DND-41 (cell line): ENCODE measurements around the gene GOLGA3.
A peak's percentile ranks its signal among the peaks of the same experiment; 100 is the strongest.

ENCODE experiments used
- ATAC-seq: fragments of 200-7000 bp; cut with Tn5 transposase; 3 replicates; pipeline ENCODE4 v1.9.1; 2021; ENCODE audit warnings: low read depth; ENCODE audit not compliant: insufficient read depth
- DNase-seq: peaks from one replicate; pipeline ENCODE4 v3.0.0-alpha.2; 2020
- H2AFZ ChIP-seq: 2 replicates; pipeline ENCODE4 v1.6.0; 2012; ENCODE audit warnings: low read depth, low read length
- H3K27ac ChIP-seq: 2 replicates; pipeline ENCODE4 v1.5.1; 2012; ENCODE audit warnings: low read length, inconsistent platforms
- H3K27me3 ChIP-seq: fragments of 200-600 bp; sonication (generic); 2 replicates; pipeline ENCODE4 v1.6.0; 2012; ENCODE audit warnings: low read length, mild to moderate bottlenecking, inconsistent platforms; ENCODE audit not compliant: insufficient read depth, poor library complexity
- H3K36me3 ChIP-seq: 2 replicates; pipeline ENCODE4 v1.5.1; 2012; ENCODE audit warnings: low read length, inconsistent platforms; ENCODE audit not compliant: insufficient read depth
- H3K4me1 ChIP-seq: 2 replicates; pipeline ENCODE4 v1.5.1; 2012; ENCODE audit warnings: mild to moderate bottlenecking, low read length; ENCODE audit not compliant: insufficient read depth
- H3K4me2 ChIP-seq: 2 replicates; pipeline ENCODE4 v1.6.0; 2012; ENCODE audit warnings: mild to moderate bottlenecking, moderate library complexity, low read length, inconsistent platforms; ENCODE audit not compliant: insufficient read depth
- H3K4me3 ChIP-seq, 2 experiments: fragments of 200-600 bp in 1 of 2; shearing (Covaris generic) in 1 of 2; 2 replicates each; pipeline ENCODE4 v1.5.1; 2012 to 2016; ENCODE audit warnings: inconsistent platforms in 2 of 2, low read length in 2 of 2, mild to moderate bottlenecking in 2 of 2, low read depth in 1 of 2, moderate library complexity in 1 of 2
- H3K79me2 ChIP-seq: 2 replicates; pipeline ENCODE4 v1.6.0; 2012; ENCODE audit warnings: low read length, inconsistent platforms; ENCODE audit not compliant: insufficient read depth
- H3K9ac ChIP-seq: 2 replicates; pipeline ENCODE4 v1.6.0; 2012; ENCODE audit warnings: low read depth, mild to moderate bottlenecking, inconsistent platforms, low read length, moderate library complexity
- H3K9me3 ChIP-seq: 2 replicates; pipeline ENCODE4 v1.5.1; 2012; ENCODE audit warnings: low read length, moderate library complexity, mild to moderate bottlenecking, inconsistent platforms; ENCODE audit not compliant: insufficient read depth, severe bottlenecking
- H4K20me1 ChIP-seq: 2 replicates; pipeline ENCODE4 v1.6.0; 2012; ENCODE audit warnings: low read length; ENCODE audit not compliant: insufficient read depth
- EZH2 ChIP-seq: IDR thresholded peaks from 3 replicates; pipeline ENCODE4 v1.6.1; 2012; ENCODE audit warnings: borderline replicate concordance, low read depth, mild to moderate bottlenecking, moderate library complexity, low read length, inconsistent platforms; ENCODE audit not compliant: severe bottlenecking
- TF ChIP-seq, protein P1 (sequence below): IDR thresholded peaks from 2 replicates; pipeline ENCODE4 v1.5.1; 2012; ENCODE audit warnings: borderline replicate concordance, low read length, moderate library complexity, mild to moderate bottlenecking; ENCODE audit not compliant: poor library complexity, severe bottlenecking; ENCODE audit errors: extremely low read depth

The GOLGA3 gene

DNA sequence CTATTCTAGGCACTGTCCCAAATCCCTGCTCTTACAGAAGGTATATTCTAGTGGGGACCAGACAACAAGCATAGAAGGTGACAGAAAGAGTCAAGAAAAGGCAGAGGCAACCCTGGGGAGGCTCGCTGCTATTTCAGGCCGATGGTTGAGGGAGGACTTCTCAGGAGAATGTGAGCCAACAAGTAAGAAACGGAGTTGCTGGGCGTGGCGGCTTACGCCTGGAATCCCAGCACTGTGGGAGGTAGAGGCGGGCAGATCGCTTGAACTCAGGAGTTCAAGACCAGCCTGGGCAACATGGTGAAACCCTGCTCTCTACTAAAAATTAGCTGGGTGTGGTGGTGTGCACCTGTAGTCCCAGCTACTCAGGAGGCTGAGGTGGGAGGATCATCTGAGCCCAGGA, 4.7 kb upstream of the GOLGA3 start:
- Histone ChIP-seq H3K4me2 (no peak overlapping the region), H2AFZ (no peak overlapping the region), H3K27me3 (no peaks in the 10 kb centered on the region), H3K4me3 (no peak overlapping the region), H3K36me3 (peaks cover 3% of the 10 kb centered on the region), H3K79me2 (peaks cover 2% of the 10 kb centered on the region), H4K20me1 (no peaks in the 10 kb centered on the region), H3K9ac (no peak overlapping the region), H3K9me3 (peaks cover 4% of the 10 kb centered on the region), H3K27ac (no peak overlapping the region), H3K4me1 (peaks cover 7% of the 10 kb centered on the region)
- ATAC-seq: no peak
- TF ChIP-seq EZH2: no peak
- TF ChIP-seq, protein P1, sequence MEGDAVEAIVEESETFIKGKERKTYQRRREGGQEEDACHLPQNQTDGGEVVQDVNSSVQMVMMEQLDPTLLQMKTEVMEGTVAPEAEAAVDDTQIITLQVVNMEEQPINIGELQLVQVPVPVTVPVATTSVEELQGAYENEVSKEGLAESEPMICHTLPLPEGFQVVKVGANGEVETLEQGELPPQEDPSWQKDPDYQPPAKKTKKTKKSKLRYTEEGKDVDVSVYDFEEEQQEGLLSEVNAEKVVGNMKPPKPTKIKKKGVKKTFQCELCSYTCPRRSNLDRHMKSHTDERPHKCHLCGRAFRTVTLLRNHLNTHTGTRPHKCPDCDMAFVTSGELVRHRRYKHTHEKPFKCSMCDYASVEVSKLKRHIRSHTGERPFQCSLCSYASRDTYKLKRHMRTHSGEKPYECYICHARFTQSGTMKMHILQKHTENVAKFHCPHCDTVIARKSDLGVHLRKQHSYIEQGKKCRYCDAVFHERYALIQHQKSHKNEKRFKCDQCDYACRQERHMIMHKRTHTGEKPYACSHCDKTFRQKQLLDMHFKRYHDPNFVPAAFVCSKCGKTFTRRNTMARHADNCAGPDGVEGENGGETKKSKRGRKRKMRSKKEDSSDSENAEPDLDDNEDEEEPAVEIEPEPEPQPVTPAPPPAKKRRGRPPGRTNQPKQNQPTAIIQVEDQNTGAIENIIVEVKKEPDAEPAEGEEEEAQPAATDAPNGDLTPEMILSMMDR: no peak
- DNase-seq: no peak

DNA sequence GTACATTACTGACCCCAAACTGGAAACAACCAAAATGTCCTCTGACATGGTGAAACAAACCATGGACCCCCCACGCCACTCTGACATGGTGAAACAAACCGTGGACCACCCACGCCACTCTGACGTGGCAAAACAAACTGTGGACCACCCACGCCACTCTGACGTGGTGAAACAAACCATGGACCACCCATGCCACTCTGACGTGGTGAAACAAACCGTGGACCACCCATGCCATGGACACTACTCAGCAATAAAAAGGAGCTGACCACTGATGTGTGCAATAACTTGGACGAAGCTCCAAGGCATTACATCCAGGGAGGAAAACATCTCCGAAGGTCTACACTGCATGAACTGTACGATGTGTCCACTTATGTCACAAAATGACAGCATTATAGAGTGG, 3.1 kb upstream of the GOLGA3 start:
- peaks cover 20% of the 10 kb centered on the region for H3K4me1 ChIP-seq
- ATAC-seq (no peak), DNase-seq (no peak)
- no peak overlapping the region for H3K4me2 ChIP-seq
- H3K27ac ChIP-seq: no peak overlapping the region
- peaks cover 17% of the 10 kb centered on the region for H3K79me2 ChIP-seq
- no peak overlapping the region for H2AFZ ChIP-seq
- no peak overlapping the region for H3K4me3 ChIP-seq
- H4K20me1 ChIP-seq: no peaks in the 10 kb centered on the region
- H3K9me3 ChIP-seq: peaks cover 4% of the 10 kb centered on the region
- no peak for TF ChIP-seq EZH2
- H3K36me3 ChIP-seq: peaks cover 10% of the 10 kb centered on the region
- no peak overlapping the region for H3K9ac ChIP-seq
- no peaks in the 10 kb centered on the region for H3K27me3 ChIP-seq

DNA sequence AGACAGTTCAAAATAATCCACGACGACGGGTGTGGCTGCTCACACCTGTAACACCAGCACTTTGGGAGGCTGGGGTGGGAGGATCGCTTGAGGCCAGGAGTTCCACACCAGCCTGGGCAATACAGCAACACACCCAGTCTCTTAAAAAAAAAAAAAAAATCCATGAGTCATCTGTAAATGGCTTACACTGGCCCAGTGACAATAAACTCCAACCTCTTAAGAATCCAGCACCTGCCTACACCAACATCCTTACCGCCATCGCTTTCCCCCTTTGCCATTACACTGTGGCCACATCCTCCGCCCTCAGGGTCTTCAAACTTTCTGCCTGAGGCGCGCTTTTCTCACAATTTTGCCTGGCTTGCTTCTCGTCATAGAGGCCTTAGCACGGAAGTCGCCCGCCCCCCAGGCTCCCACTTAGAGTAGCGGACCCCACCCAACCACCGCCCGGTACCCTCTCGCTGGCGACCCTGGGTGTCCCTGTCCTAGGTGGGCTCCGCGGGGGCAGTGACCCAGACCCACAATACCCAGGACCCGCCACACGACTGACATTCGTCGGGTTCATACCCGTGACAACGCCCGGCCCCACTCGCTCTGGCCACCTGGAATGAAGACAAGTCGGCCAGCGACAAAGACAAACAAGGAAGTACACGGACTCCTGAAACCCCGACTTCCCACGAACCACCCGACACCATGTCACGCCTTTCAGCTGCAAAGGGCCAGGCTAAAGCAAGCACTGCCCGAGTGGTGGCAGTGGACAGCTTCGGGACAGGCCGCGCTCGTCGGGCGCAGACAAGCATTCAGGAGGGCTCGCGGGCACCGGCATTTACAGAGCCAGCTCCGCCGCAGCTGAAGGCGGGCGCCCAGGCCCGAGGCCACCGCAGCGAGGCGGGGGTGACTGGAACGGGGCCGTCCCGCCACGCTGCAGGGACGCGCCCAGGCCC, 636 bp downstream of the GOLGA3 start:
- Histone ChIP-seq H3K27ac (peak overlapping the region; percentile 99), H3K4me2 (peak overlapping the region; percentile 84), H3K4me3 (peak overlapping the region; percentile 81 to 93; a peak in 3 of 4 replicates), H3K9ac (peak overlapping the region; percentile 73), H4K20me1 (peaks cover 15% of the 10 kb centered on the region), H3K27me3 (no peaks in the 10 kb centered on the region), H3K4me1 (peaks cover 27% of the 10 kb centered on the region), H3K9me3 (peaks cover 4% of the 10 kb centered on the region), H3K79me2 (peaks cover 51% of the 10 kb centered on the region), H3K36me3 (peaks cover 38% of the 10 kb centered on the region), H2AFZ (peak overlapping the region; percentile 97)
- ATAC-seq (peak; percentile 12; the same call in 2 of the 3 replicates), DNase-seq (peak; percentile 25)
- TF ChIP-seq EZH2: no peak
- TF ChIP-seq, protein P1: no peak

DNA sequence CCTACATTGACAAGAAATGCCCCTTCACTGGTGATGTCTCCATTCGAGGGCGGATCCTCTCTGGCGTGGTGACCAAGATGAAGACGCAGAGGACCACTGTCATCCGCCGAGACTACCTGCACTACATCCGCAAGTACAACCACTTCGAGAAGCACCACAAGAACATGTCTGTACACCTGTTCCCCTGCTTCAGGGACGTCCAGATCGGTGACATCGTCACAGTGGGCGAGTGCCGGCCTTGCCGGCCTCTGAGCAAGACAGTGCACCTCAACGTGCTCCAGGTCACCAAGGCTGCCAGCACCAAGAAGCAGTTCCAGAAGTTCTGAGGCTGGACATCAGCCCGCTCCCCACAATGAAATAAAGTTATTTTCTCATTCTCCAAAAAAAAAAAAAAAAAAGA, 2.8 kb downstream of the GOLGA3 start:
- H3K9me3 ChIP-seq: peaks cover 4% of the 10 kb centered on the region
- peaks cover 60% of the 10 kb centered on the region for H3K79me2 ChIP-seq
- H3K4me3 ChIP-seq: no peak overlapping the region
- ATAC-seq (no peak), DNase-seq (no peak)
- peaks cover 45% of the 10 kb centered on the region for H3K36me3 ChIP-seq
- no peak overlapping the region for H3K4me2 ChIP-seq
- H2AFZ ChIP-seq: no peak overlapping the region
- H3K9ac ChIP-seq: no peak overlapping the region
- no peaks in the 10 kb centered on the region for H3K27me3 ChIP-seq
- H3K4me1 ChIP-seq: peaks cover 27% of the 10 kb centered on the region
- TF ChIP-seq, protein P1: no peak
- TF ChIP-seq EZH2: no peak
- no peak overlapping the region for H3K27ac ChIP-seq
- H4K20me1 ChIP-seq: peaks cover 15% of the 10 kb centered on the region
